Sciatic nerve (tissue), 2 donors: ENCODE data around the gene CAPN8. TPM values are rescaled to one million over a fixed set of nuclear protein-coding genes. Genes with fewer than 3 reads are reported as not detected.
A peak's percentile ranks its signal among the peaks of the same experiment; 100 is the strongest.

ENCODE experiments used
- ATAC-seq: fragments of 200-7000 bp; cut with Tn5 transposase; one replicate; pipeline ENCODE4 v1.9.1; 2020; ENCODE audit warnings: mild to moderate bottlenecking, moderate library complexity
- DNase-seq: peaks from one replicate; pipeline ENCODE4 v3.0.0-alpha.2; 2020; ENCODE audit warnings: low spot score
- intact Hi-C: fragments of 100-400 bp; cut with DNase I; formaldehyde crosslinking; loops from one replicate; pipeline ENCODE4 v1.14.2; 2022
- total RNA-seq: library from RNA; stranded (reverse); fragmentation: NEBNext Ultra II Directional; extraction: Animal tissue kit (Norgen Biotek cat#: 25700); gene quantifications from one replicate; pipeline ENCODE4 v1.2.1, GENCODE V29; 2021
- donor health status: DM: no; HTN: no; CAD: no.
- donor health status: DM: no; HTN: no; CAD: no.

The CAPN8 gene
- not detected for total RNA-seq

DNA sequence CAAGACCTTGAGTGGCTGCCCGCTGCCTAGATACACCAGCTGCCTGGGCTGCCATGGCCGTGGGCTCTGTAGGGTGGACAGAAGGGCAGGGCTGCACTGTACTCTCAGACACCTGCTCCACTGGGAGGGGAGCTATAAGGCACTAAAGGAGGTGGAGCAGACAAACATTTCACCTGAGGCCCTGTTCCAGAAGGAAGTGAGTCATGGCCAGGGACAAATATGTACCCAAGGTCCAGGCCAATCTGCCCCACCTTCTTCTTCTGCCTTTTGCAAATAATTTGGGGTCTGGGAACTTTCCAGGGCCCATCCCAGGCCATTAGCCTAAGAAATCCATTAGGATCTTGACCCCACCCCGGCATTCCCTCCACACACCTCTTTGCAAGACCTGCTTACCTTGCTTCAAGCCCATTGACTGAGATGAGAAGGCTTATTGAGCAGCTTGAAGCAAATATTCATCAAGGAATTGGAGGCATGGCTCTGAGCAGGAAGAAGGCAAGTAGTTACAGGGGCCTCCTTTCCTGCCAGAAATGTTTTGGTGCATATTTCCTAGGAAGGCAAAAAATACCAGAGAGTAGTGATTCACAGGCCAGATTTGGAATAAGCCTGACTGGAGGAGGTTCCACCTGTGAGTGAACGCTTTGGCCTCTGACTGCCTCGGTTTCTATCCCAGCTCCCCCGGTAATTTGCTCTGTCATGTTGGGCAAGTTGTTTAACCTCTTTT lies at the start of gene CAPN8:
TSS of gene CAPN8 (minus strand) at position 110 of the 721 bp plus-strand sequence. CDS start at position 55, 55 bp downstream.
- DNase-seq = no peak
- intact Hi-C loops = no loop called here
- no peak for ATAC-seq

DNA sequence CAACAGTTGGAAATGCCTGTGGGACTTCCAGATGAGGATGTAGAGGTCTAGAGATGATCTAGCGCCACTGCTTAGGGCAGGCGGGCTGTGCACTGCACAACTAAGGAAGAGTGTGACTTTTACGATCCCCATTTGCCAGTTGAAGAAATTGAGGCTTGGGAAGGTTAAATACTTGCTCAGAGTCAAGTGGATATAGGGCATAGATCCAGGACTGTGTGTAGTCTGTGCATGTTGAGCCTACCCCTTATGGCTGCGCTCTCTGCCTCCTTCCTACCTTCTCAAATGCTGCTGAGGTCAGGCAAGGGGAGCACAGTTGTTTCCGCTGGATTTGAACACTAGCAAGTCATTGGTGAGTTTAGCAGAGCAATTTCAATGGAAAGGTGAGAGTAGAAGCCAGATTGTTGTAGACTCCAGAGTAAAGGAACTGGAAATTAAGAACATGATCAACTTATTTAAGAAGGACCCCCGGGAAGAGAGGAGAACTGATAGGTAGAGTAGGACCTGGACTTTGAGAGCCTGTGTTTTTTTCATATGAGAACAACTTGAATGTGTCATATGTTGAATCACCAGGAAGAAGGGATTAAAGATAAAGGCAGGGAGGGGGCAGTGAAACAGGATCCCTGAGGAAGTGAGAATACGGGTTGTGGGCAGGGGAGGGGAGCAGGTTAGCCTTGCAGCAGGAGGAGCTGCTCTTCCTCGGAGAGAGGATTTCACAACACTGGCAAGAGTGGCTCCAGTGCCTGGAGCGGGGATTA lies 49.5 kb upstream of the CAPN8 start:
- DNase-seq (no peak), ATAC-seq (no peak)
- intact Hi-C loops = no loop called here

DNA sequence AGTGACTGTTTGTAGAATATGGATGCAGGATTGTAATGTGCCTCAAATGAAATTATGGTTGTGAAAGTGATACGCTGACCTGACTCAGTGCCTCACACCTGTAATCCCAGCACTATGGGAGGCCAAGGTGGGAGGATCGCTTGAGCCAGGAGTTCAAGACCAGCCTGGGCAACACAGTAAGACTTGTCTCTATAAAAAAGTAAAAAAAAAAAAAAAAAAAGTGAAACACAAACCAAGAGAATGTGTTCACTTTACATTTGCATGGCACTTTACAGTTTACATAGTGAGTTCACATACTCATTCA lies 48.9 kb upstream of the CAPN8 start:
- intact Hi-C loops = no loop called here
- DNase-seq (no peak), ATAC-seq (no peak)

DNA sequence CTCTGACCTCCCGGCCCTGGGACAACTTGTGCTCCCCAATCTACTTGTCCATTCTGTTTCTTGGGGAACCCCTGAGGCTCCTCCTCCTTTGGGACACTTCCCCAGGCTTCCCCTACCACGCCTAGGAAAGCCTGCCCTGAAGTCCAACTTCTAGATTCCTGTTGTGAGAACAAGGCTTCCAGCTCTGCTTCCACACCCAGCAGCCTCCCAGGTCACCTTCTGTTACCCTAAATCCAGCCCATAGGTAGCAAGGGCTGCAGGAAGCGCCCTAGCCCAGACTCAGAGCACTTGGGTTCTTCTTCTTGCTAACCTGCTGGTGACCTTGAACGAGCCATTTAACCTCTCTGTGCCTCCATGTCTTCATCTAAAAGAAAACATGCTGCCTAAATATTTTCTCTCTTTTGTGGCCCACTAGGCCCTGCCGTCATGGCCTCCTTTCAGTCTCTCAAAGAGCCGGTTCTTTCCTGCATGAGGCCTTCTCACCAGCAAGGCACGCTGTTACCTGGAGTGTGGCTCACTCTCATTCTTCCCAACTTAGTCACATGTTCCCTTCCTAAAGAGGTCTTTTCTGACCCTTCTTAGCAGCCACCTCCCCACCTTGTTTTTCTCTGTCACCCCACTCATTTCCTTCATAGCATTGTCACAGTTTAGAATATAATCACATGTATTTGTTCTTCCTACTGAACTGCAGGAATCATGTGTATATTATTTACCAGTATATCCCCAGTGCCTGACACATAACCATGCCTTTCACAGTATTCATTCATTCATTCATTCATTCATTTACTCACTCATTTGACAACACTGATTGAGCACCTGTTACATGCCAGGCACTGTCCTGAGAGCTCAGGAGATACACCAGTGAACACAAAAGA lies 48.3 kb upstream of the CAPN8 start:
- DNase-seq = no peak
- peak; percentile 3 for ATAC-seq
- intact Hi-C loops = loop anchor here (2.0 kb wide), 1 partner anchor 35 kb away; no protein-coding TSS in a partner anchor

DNA sequence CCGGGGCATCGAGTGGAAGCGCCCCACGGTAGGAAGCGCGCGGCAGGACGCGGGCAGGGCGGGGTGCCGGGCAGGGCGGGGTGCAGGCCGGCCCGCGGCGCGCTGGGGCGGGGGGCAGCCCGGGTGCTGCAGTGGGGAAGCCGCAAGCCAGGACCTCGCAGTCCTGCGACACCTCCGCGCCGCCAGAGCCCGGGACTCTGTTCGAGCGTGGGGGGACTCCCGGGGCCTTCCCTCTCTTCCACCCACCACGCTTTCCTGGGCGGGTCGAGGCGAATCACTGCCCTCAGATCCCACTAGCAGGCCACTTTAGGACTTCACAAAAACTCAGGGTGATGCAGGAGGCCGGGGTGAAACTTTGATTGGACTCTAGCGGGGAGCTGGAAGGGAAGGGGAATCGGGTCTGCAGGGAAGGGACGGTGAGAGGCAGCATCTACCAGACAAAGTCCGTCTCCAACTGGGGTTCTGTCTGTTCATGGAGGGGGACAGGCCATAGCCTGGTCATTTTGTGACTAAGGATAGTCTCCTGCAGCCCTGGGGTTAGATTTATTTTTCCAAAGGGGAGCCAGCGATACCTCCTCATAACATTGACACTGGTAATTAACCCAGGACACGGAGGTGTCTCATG lies 47.5 kb upstream of the CAPN8 start:
- intact Hi-C loops = loop anchor here (2.0 kb wide), 1 partner anchor 36 kb away; no protein-coding TSS in a partner anchor
- ATAC-seq (peak; percentile 50), DNase-seq (no peak)

DNA sequence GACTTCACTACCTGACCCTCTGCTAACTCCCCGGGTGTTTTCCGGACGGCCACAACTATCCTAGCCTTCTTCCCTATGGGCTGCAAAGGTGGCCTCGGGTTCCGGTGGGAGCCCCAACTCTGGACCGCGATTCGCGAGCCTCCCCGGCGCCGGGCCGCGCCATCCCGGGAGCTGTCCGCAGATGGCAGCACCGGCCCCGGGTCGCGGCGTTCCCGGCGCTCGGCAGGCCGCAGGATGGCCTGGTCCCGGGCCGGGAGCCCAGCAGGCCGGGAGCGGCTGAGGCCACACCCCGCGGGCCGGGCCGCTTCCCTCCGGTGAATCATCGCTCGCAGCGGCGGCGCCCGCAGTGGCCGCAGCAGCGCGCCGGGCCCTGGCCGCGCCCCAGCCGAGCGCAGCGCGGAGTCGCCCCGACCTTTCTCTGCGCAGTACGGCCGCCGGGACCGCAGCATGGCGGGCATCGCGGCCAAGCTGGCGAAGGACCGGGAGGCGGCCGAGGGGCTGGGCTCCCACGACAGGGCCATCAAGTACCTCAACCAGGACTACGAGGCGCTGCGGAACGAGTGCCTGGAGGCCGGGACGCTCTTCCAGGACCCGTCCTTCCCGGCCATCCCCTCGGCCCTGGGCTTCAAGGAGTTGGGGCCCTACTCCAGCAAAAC lies 46.8 kb upstream of the CAPN8 start, which contains the start of gene CAPN2:
TSS of gene CAPN2 (plus strand) at position 346 of the 656 bp plus-strand sequence. CDS start at position 448, 102 bp downstream.
- ATAC-seq = peak; percentile 94
- intact Hi-C loops = loop anchor here (2.0 kb wide), 1 partner anchor 36 kb away; no protein-coding TSS in a partner anchor
- peak; percentile 89 for DNase-seq

DNA sequence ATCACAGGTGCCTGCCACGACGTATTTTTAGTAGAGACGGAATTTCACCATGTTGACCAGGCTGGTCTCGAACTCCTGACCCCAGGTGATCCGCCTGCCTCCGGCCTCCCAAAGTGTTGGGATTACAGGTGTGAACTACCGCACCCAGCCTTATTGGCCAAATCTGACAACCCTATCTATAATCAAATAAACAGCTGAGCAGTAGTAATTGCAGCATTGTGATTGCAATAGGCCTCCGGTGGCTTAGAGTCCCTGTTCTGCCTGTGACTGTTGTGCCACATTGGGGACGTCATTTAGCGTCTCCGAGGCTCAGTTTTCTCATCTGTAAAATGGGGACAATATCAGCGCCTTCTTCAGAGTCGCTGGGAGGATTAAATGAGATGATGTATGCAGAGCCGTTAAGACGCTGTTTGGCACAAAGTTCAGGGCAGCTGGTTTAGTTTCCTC lies 46.3 kb upstream of the CAPN8 start:
- intact Hi-C loops = loop anchor here (2.0 kb wide), 1 partner anchor 37 kb away; no protein-coding TSS in a partner anchor
- ATAC-seq (no peak), DNase-seq (no peak)

DNA sequence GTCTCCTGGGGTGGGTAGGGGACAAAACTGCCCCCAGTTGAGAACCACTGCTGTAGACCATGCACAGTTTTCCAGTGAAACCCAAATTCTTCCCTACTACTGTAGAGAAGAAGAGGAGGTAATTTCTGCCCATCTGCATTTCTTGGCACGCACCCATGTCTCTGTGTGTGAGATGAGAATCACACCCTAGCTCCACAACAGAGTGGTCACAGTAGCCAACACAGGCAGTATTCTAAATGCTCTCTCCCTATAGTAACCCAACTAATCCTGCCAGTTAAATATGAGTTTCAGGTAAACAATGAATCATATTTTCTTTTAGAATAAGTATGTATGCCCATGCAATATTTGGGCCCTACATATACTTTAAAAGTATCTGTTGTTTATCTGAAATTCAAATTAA lies 45.7 kb upstream of the CAPN8 start:
- ATAC-seq (no peak), DNase-seq (no peak)
- intact Hi-C loops = no loop called here

DNA sequence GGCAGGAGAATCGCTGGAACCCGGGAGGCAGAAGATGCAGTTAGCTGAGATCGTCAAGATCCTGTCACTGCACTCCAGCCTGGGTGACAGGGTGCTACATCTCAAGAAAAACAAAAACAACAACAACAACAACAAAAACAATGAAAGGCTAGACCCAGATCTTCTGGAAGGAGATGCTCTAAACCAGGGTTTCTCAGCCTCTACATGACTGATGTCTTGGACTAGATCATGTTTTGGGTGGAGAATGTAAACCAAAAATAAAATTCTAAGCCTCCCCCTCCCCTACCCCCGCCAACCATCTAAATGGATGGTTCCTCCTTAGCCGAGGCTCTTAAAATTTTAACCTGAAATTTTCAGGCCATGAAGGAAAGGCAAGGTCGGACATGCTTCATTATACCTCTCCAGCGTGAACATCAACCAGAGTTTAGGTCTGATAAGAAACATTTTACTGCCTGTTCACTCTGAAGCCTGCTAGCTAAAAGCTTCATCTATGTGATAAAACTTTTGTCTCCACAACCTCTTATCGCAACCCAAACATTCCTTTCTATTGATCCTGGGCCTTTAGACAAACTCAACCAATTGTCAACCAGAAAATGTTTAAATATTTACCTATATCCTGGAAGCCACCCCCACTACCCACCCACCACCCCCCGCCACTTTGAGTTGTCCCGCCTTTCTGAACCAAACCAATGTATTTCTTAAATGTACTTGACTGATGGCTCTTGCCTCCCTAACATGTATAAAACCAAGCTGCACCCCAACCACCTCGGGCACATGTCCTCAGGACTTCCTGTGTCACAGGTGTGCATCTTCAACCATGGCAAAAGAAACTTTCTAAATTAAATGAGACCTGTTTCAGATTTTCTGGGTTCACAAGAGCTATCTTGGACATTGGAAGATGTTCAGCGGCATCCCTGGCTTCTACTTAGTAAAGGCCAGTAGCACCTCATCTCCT lies 45.0 kb upstream of the CAPN8 start:
- ATAC-seq (no peak), DNase-seq (no peak)
- intact Hi-C loops = no loop called here

DNA sequence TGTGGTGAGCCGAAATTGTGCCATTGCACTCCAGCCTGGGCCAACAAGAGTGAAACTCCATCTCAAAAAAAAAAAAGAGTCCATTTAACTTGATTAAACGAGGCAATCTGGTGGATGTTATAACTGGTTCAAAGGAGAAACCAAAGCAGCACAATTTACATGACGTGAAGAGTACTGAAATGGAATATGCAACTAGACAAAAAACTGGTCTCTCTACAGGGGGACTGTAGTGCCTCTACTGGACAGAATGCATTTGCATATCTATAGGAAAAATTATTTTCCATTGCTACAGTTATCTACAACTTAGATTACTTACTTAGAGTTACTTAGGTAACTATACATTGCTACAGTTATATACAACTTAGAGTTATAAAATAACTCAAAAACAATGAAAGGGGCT lies 44.1 kb upstream of the CAPN8 start:
- ATAC-seq (no peak), DNase-seq (no peak)
- intact Hi-C loops = no loop called here

DNA sequence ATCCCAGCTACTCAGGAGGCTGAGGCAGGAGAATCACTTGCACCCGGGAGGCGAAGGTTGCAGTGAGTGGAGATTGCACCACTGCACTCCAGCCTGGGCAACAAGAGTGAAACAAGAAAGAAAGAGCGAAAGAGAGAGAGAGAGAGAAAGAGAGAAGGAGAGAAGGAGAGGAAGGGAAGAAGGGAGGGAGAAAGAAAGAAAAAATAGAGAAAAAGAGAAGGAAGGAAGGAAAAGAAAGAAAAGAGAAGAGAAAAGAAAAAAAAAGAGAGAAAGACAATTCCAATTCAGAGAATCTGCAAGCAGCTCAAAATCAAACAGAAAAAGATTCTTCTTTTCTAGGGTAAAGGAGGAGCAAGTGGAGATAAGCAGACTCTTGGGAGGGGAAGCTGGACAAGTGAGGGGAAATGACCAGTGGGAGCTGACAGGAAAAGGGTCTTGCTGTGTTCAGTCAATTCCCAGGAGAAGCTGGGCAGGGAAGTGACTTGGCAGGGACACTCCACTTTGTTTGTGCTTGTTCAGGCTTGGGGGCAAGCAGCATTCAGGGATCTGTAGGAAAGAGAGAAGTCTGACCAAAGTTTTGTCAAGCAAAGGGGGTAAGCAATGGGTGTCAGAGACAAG lies 43.3 kb upstream of the CAPN8 start:
- ATAC-seq = no peak
- intact Hi-C loops = no loop called here

DNA sequence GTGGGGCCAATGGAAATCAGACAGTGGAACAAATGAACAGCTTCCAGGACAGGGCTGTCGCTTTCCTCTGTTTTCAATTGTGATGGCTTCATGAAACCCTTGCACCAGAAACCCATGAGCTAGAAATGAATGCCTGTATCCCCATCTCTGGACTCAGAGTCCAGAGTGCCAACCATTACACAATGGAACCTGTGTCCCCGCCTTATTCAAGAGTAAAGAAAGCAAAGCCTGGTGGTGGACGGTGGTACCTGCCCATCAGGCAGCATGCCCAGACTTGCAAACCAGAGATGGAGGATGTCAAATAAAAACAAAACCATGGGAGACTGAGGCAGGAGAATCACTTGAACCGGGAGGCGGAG lies 42.5 kb upstream of the CAPN8 start:
- intact Hi-C loops = no loop called here
- ATAC-seq (no peak), DNase-seq (no peak)

More for the DNA sequence above, 43.3 kb upstream of the CAPN8 start:
- no peak for DNase-seq

DNA sequence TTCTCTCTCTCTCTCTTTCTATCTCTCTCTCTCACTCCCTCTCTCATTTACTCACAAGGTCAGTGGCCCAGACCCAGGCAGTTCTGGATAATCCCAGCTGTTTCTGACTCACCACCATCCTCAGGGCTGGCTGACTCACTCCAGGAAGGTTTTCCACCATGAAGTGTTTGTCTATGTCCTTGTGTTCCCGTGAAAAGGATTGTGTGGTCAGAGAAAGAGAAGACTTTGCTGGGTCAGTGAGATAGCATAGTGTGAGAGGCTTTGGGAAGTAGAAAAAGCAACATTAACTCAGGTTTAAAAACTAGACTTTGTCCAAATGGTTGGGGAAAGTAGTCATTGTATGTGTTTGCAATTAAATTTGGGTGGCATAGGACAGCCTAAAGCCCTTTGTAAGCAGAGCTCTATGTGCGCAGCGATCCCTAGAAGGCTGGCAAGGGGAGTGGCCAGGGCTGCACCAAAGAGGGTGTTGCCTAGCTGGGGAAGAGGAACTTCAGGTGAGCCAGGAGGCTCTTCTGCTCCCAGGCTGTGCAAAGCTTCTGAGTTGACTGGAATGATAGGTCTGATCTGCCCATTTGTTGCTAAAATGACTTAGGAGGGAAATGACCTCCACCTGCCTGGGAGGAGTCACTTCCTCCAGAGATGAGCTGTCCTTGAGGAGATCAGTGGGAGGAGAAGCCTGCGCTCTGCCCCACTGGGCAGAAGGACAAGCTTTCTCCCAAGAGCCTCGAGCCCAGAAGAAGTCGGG lies 41.9 kb upstream of the CAPN8 start:
- DNase-seq = no peak
- intact Hi-C loops = no loop called here

DNA sequence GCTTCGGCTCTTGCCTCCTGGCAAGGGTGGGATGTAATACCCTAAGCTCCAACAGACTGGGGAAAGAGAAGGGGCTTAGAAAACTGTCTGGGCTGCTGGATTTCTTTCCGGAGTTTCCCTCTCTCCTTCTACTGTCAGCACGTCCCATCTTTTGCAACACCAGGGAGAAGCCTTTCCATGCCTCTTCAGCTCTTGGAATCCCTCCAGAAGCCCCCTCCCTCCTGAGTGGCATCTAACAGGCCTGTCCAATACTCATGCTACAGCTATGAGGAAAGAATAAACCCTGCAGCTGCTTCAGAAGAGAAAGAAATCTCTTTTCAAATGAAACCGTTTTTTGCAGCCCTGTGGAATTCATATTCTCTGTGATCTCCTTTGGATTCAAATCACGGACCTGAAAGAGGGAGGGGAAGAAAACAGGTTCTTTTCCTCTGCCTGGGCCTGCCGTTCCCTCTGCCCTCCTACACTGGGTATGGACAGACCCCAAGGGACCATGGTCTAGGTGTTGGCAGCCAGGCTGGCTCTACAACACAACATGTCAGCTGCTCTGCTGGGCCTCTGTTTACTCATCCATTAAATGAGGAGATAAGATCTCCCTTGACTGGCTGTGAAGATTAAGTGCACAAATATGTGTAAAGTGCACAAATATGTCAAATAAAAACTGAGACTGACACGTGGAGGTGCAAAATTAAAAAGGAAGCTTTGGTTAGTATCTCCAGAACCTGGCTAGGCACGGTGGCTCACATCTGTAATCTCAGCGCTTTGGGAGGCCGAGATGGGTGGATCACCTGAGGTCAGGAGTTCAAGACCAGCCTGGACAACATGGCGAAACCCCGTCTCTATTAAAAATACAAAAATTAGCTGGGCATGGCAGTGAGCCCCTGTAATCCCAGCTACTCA lies 40.8 kb upstream of the CAPN8 start:
- intact Hi-C loops = no loop called here
- ATAC-seq = peak; percentile 25
- no peak for DNase-seq

More for the DNA sequence above, 41.9 kb upstream of the CAPN8 start:
- peak; percentile 94 for ATAC-seq
